Natural killer cell (primary cell): ENCODE measurements around the gene SELENOH. TPM values are rescaled to one million over a fixed set of nuclear protein-coding genes. Genes with fewer than 3 reads are reported as not detected.

ENCODE experiments used
- ATAC-seq, 3 donors: fragments of 150-1000 bp in 2 of 3; fragments of 200-7000 bp in 1 of 3; cut with Tn5 transposase; 1 replicate in 1 of 3; 2 replicates in 2 of 3; pipeline ENCODE4 v1.10.0; 2021; ENCODE audit warnings: mild to moderate bottlenecking in 2 of 3, moderate library complexity in 2 of 3
- DNase-seq, 2 donors: peaks; one replicate each; pipeline versions ENCODE4 v3.0.0 to v3.0.0-alpha.2; 2013 to 2021; ENCODE audit warnings: mixed read lengths in 1 of 2
- H3K27ac ChIP-seq: one replicate; pipeline ENCODE4 v1.5.1; 2013; ENCODE audit warnings: mild to moderate bottlenecking, low read length
- H3K27me3 ChIP-seq: one replicate; pipeline ENCODE4 v1.6.1; 2013; ENCODE audit warnings: low read length; ENCODE audit not compliant: control insufficient read depth, insufficient read depth
- H3K36me3 ChIP-seq: one replicate; pipeline ENCODE4 v1.6.1; 2013; ENCODE audit warnings: low read length; ENCODE audit not compliant: control insufficient read depth, insufficient read depth
- H3K4me1 ChIP-seq: one replicate; pipeline ENCODE4 v1.6.1; 2013; ENCODE audit warnings: low read length; ENCODE audit not compliant: control insufficient read depth, insufficient read depth
- H3K4me3 ChIP-seq: one replicate; pipeline ENCODE4 v1.5.1; 2013; ENCODE audit warnings: low read length
- H3K9me3 ChIP-seq: one replicate; pipeline ENCODE4 v1.6.1; 2013; ENCODE audit warnings: low read length; ENCODE audit not compliant: control insufficient read depth, insufficient read depth
- H3K27ac Mint-ChIP-seq, 2 donors: one replicate each; pipeline ENCODE4 v1.8.0; 2022; ENCODE audit warnings: mild to moderate bottlenecking in 2 of 2, mixed read lengths in 2 of 2, moderate library complexity in 1 of 2
- H3K27me3 Mint-ChIP-seq, 2 donors: one replicate each; pipeline ENCODE4 v1.8.0; 2022; ENCODE audit warnings: low read depth in 2 of 2, mixed read lengths in 2 of 2
- H3K36me3 Mint-ChIP-seq: one replicate; pipeline ENCODE4 v1.8.0; 2022; ENCODE audit warnings: mixed read lengths
- H3K4me1 Mint-ChIP-seq, 2 donors: one replicate each; pipeline ENCODE4 v1.8.0; 2022; ENCODE audit warnings: mixed read lengths in 2 of 2
- H3K4me3 Mint-ChIP-seq: one replicate; pipeline ENCODE4 v1.8.0; 2022; ENCODE audit warnings: mild to moderate bottlenecking, moderate library complexity, mixed read lengths
- H3K9me3 Mint-ChIP-seq, 2 donors: one replicate each; pipeline ENCODE4 v1.8.0; 2022; ENCODE audit warnings: mixed read lengths in 2 of 2
- WGBS: methylation state at CpG from one replicate; pipeline ENCODE4 v1.1.7; 2013; ENCODE audit warnings: missing lambda C conversion rate; ENCODE audit not compliant: insufficient coverage; 5-methylcytosine and 5-hydroxymethylcytosine counted together
- intact Hi-C: fragments of 100-400 bp; cut with micrococcal nuclease; formaldehyde crosslinking; loops from one replicate; pipeline ENCODE4 v1.14.2; 2022
- total RNA-seq, 4 donors: library from RNA; stranded (reverse); fragments of 120-200 nt in 1 of 4; gene quantifications; one replicate each; pipeline versions ENCODE4 v1.2.3 to v1.2.4, GENCODE V29; 2013 to 2022
- TF ChIP-seq, protein P1 (sequence below): fragments of 200-600 bp; IDR thresholded peaks from one replicate; pipeline ENCODE4 v1.8.0; 2022; ENCODE audit warnings: antibody characterized with exemption

SELENOH gene
- total RNA-seq, 3 donors from 2014 or later (not counting 1 experiment from before 2014, with no cell fraction given) = 55.3 to 83.3 (median 61.0) TPM

DNA sequence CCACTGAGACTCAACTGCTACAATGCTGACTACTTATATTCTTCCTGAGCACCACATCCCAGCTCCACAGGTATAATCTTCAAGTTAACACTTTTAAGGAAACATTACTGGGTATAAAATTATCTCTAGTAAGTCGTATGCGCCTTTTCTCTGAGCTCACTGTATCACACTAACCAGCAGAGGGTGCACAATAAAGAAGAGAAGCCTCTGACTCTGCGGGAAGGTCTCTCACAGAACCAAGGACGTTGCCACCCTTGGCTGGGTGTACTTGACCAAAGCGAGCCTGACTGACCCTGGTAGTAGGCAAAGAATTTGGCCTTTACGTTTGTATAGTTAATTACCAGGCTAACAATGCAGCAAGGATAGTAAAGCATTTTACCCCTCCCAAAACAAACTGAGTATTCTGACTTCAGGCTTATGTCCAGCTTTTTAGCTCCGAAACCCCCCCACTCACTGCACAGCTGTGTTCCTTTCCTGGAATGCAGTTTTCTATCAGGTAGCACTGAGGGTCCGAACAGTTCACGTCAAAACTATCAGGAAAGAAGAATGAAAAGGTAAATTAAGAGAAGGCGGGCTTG is 10.5 kb downstream of the SELENOH start, which contains the start of gene BTBD18:
Gene BTBD18, minus strand, starts transcription at position 144 of the 578 bp plus-strand sequence. CDS start 631 bp downstream, outside the sequence.
- ATAC-seq (no peak), DNase-seq (peak in 1 of 2 donors; percentile 39)
- H3K36me3 ChIP-seq = peaks cover 4% of the 10 kb centered on the region
- TF ChIP-seq, protein P1, sequence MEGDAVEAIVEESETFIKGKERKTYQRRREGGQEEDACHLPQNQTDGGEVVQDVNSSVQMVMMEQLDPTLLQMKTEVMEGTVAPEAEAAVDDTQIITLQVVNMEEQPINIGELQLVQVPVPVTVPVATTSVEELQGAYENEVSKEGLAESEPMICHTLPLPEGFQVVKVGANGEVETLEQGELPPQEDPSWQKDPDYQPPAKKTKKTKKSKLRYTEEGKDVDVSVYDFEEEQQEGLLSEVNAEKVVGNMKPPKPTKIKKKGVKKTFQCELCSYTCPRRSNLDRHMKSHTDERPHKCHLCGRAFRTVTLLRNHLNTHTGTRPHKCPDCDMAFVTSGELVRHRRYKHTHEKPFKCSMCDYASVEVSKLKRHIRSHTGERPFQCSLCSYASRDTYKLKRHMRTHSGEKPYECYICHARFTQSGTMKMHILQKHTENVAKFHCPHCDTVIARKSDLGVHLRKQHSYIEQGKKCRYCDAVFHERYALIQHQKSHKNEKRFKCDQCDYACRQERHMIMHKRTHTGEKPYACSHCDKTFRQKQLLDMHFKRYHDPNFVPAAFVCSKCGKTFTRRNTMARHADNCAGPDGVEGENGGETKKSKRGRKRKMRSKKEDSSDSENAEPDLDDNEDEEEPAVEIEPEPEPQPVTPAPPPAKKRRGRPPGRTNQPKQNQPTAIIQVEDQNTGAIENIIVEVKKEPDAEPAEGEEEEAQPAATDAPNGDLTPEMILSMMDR = no peak
- no peaks in the 10 kb centered on the region for H3K27me3 Mint-ChIP-seq
- H3K36me3 Mint-ChIP-seq = no peaks in the 10 kb centered on the region
- H3K4me1 ChIP-seq = no peaks in the 10 kb centered on the region
- no peak within 1 kb of the TSS for H3K4me3 Mint-ChIP-seq
- no peak within 1 kb of the TSS for H3K4me3 ChIP-seq
- intact Hi-C loops = no loop called here
- H3K4me1 Mint-ChIP-seq = peaks cover 0 to 6% of the 10 kb centered on the region in 2 donors
- no peaks in the 10 kb centered on the region for H3K9me3 ChIP-seq
- no peaks in the 10 kb centered on the region for H3K9me3 Mint-ChIP-seq
- H3K27me3 ChIP-seq = no peaks in the 10 kb centered on the region
- WGBS = 88% methylated on average over 10 of the region's 10 CpGs
- H3K27ac ChIP-seq = no peak within 1 kb of the TSS
- H3K27ac Mint-ChIP-seq = peak within 1 kb of the TSS in 1 of 2 donors; percentile 17

DNA sequence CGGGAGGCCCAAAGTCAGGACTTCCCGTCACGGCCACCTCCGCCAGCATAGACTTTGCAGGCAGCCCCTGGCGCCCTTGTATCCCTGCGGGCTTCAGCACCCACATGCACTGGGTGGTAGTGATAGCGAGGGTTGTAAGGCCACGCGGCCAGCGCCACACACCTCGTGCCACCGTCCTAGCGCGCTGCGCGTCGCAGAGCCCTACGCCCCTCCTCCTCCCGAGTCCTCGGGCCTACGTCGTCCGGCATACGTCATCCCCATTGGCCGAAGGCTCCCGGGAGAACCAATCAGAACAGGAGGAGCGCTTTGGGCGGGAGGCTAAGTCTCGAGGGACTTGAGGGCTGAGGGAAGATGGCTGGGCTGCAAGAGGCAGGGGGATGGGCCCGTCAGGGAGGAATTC is 11.7 kb downstream of the SELENOH start:
- Mint-ChIP-seq H3K4me3 (no peak overlapping the region), H3K4me1 (no peaks in the 10 kb centered on the region), H3K9me3 (no peaks in the 10 kb centered on the region), H3K27ac (no peak overlapping the region), H3K27me3 (no peaks in the 10 kb centered on the region), H3K36me3 (no peaks in the 10 kb centered on the region)
- TF ChIP-seq, protein P1 = no peak
- H3K4me1 ChIP-seq = no peaks in the 10 kb centered on the region
- no peak for ATAC-seq
- H3K27me3 ChIP-seq = no peaks in the 10 kb centered on the region
- H3K36me3 ChIP-seq = no peaks in the 10 kb centered on the region
- H3K4me3 ChIP-seq = no peak overlapping the region
- H3K9me3 ChIP-seq = no peaks in the 10 kb centered on the region
- 96% methylated on average over 30 of the region's 30 CpGs for WGBS
- intact Hi-C loops = no loop called here
- H3K27ac ChIP-seq = no peak overlapping the region
- DNase-seq = no peak

DNA sequence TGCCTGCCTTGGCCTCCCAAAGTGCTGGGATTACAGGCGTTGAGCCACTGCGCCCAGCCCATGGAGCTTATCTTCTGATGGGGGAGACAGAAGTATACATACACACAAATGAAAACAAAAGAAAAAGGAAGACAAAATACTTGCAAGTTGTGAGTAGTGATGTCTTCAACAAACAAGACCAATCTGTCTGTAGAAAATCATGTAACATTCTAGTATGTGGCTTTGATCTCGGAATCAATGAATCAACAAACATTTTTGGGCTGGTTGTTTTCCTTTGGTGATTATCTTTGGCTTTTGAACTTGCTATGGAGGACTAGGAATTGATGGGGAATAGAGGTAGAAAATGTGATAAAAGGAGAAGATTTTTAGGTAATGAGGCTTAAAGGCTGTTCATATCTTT is 16.9 kb downstream of the SELENOH start:
- 95% methylated on average over 1 of the region's 3 CpGs for WGBS
- ATAC-seq = no peak
- Histone ChIP-seq H3K27me3 (no peaks in the 10 kb centered on the region), H3K27ac (no peak overlapping the region), H3K4me1 (no peaks in the 10 kb centered on the region), H3K36me3 (no peaks in the 10 kb centered on the region), H3K9me3 (no peaks in the 10 kb centered on the region), H3K4me3 (no peak overlapping the region)
- Mint-ChIP-seq H3K36me3 (no peaks in the 10 kb centered on the region), H3K9me3 (no peaks in the 10 kb centered on the region), H3K4me1 (peaks cover 5 to 11% of the 10 kb centered on the region in 2 donors), H3K27ac (no peak overlapping the region), H3K4me3 (no peak overlapping the region), H3K27me3 (peaks cover 8 to 18% of the 10 kb centered on the region in 2 donors)
- no peak for DNase-seq
- TF ChIP-seq, protein P1 = no peak
- intact Hi-C loops = no loop called here
